K562 (cell line): ENCODE measurements around the gene PRKG1. TPM values are rescaled to one million over a fixed set of nuclear protein-coding genes. Genes with fewer than 3 reads are reported as not detected.

Source experiments
- ATAC-seq: fragments of 200-7000 bp; cut with Tn5 transposase; 3 replicates; pipeline ENCODE4 v1.9.1; 2020; ENCODE audit warnings: moderate library complexity
- BruUV-seq: library from RNA; stranded (reverse); fragments of 400-500 nt; replicated peaks from 2 replicates; lab custom pipeline; 2021; lab: Mats Ljungman, UMichigan
- CTCF ChIA-PET: fragments of 300-600 bp; formaldehyde crosslinking; extraction: SDS; loops from one replicate; lab custom pipeline; 2021; ENCODE audit warnings: low intra/inter-chr PET ratio; lab: Yijun Ruan, JAX
- POLR2A ChIA-PET: fragments of 300-600, 350-650 bp; sonication (Branson Sonifier 250); formaldehyde crosslinking; extraction: SDS; loops from one replicate; lab custom pipeline; 2021; ENCODE audit warnings: antibody characterized with exemption, inconsistent platforms; lab: Yijun Ruan, JAX
- DNase-seq, 4 experiments: peaks; one replicate each; pipeline versions ENCODE4 v3.0.0 to v3.0.0-alpha.2; 2011 to 2018; ENCODE audit warnings: low spot score in 3 of 4, mixed read lengths in 3 of 4; ENCODE audit errors: extremely low read depth in 1 of 4
- FAIRE-seq: peaks from 2 replicates; lab custom pipeline; 2011; peaks lifted over from hg19 to GRCh38; lab: Jason Lieb, UNC
- H2AFZ ChIP-seq: 2 replicates; pipeline ENCODE4 v1.6.0; 2011; ENCODE audit warnings: low read depth, low read length, control low read depth, inconsistent platforms
- H3K27ac ChIP-seq: fragments of 200-600 bp; 3 replicates; pipeline ENCODE4 v1.8.0; 2011; ENCODE audit warnings: low read depth, mild to moderate bottlenecking, control low read depth, inconsistent platforms, low read length, moderate library complexity, mixed read lengths; ENCODE audit errors: extremely low read depth
- H3K27me3 ChIP-seq, 2 experiments: fragments of 300-600 bp in 1 of 2; 2 replicates in 1 of 2; 3 replicates in 1 of 2; pipeline versions ENCODE4 v1.6.0 to v1.8.0; 2011; ENCODE audit warnings: inconsistent platforms in 2 of 2, low read length in 2 of 2, mild to moderate bottlenecking in 1 of 2, mixed read lengths in 1 of 2, moderate library complexity in 1 of 2; ENCODE audit not compliant: control insufficient read depth in 2 of 2, insufficient read depth in 2 of 2
- H3K36me3 ChIP-seq: fragments of 300-600 bp; 3 replicates; pipeline ENCODE4 v1.8.0; 2011; ENCODE audit warnings: mild to moderate bottlenecking, low read length, inconsistent platforms; ENCODE audit not compliant: control insufficient read depth, insufficient read depth
- H3K4me1 ChIP-seq, 2 experiments: fragments of 200-600 bp in 1 of 2; replicated peaks in 1 of 2; 2 replicates in 1 of 2; 3 replicates in 1 of 2; pipeline versions ENCODE4 v1.5.1 to v1.8.0; 2011; ENCODE audit warnings: inconsistent platforms in 2 of 2, low read length in 2 of 2, mild to moderate bottlenecking in 1 of 2, mixed read lengths in 1 of 2, moderate library complexity in 1 of 2; ENCODE audit not compliant: control insufficient read depth in 2 of 2, insufficient read depth in 2 of 2
- H3K4me2 ChIP-seq: 2 replicates; pipeline ENCODE4 v1.6.1; 2011; ENCODE audit warnings: low read length, control low read depth, inconsistent platforms, mixed read lengths; ENCODE audit not compliant: insufficient read depth
- H3K4me3 ChIP-seq: fragments of 200-600 bp; sonication (generic), shearing (Covaris generic); 2 replicates; pipeline ENCODE4 v1.5.1; 2016; ENCODE audit warnings: control low read depth, inconsistent platforms
- H3K79me2 ChIP-seq: fragments of 200-600 bp; 3 replicates; pipeline ENCODE4 v1.8.0; 2011; ENCODE audit warnings: low read length, inconsistent platforms; ENCODE audit not compliant: control insufficient read depth, insufficient read depth
- H3K9ac ChIP-seq, 2 experiments: 2 replicates each; pipeline versions ENCODE4 v1.6.0 to v1.6.1; 2011; ENCODE audit warnings: low read depth in 2 of 2, low read length in 2 of 2, control low read depth in 1 of 2, inconsistent platforms in 1 of 2, mild to moderate bottlenecking in 1 of 2, mixed read lengths in 1 of 2; ENCODE audit not compliant: insufficient read depth in 1 of 2
- H3K9me1 ChIP-seq: one replicate; pipeline ENCODE4 v1.6.0; 2011; ENCODE audit warnings: inconsistent platforms, mild to moderate bottlenecking, low read length, moderate library complexity; ENCODE audit not compliant: control insufficient read depth, insufficient read depth
- H3K9me3 ChIP-seq: replicated peaks from 2 replicates; pipeline ENCODE4 v1.5.1; 2011; ENCODE audit warnings: low read depth, low read length, inconsistent platforms; ENCODE audit not compliant: control insufficient read depth, insufficient read depth
- H4K20me1 ChIP-seq: replicated peaks from 2 replicates; pipeline ENCODE4 v1.6.1; 2011; ENCODE audit warnings: low read length, inconsistent platforms, mixed read lengths; ENCODE audit not compliant: control insufficient read depth, insufficient read depth
- HDAC3 ChIP-seq: fragments of 450-650 bp; IDR thresholded peaks from 2 replicates; pipeline ENCODE4 v1.6.1; 2018; ENCODE audit warnings: borderline replicate concordance, mild to moderate bottlenecking, moderate library complexity; ENCODE audit not compliant: partially characterized antibody
- HMGN3 ChIP-seq: IDR thresholded peaks from 2 replicates; pipeline ENCODE4 v1.6.1; 2011; ENCODE audit warnings: borderline replicate concordance, low read depth, mild to moderate bottlenecking, mixed read lengths, low read length; ENCODE audit not compliant: insufficient read length; ENCODE audit errors: extremely low read depth
- MED1 ChIP-seq: sonication (generic); formaldehyde crosslinking; IDR thresholded peaks from 2 replicates; pipeline ENCODE4 v1.8.1; 2023; ENCODE audit warnings: missing genetic modification reagents, borderline replicate concordance
- PRMT5 ChIP-seq: sonication (generic); formaldehyde crosslinking; IDR thresholded peaks from 2 replicates; pipeline ENCODE4 v1.5.0; 2020; ENCODE audit warnings: missing genetic modification reagents
- RBM22 ChIP-seq: fragments of 200-400 bp; formaldehyde crosslinking; IDR thresholded peaks from 2 replicates; pipeline ENCODE4 v1.6.1; 2018; ENCODE audit warnings: low read length, low read depth; ENCODE audit not compliant: poor library complexity, severe bottlenecking
- RNF2 ChIP-seq: sonication (generic); IDR thresholded peaks from 2 replicates; pipeline ENCODE4 v1.6.1; 2016
- ZKSCAN8 ChIP-seq: fragments of 200-800 bp; sonication (Bioruptor generic); IDR thresholded peaks from 2 replicates; pipeline ENCODE4 v1.6.1; 2016; ENCODE audit warnings: missing genetic modification characterization, missing compliant biosample characterization
- ZNF561 ChIP-seq: fragments of 450-650 bp; formaldehyde crosslinking; conservative IDR thresholded peaks from 2 replicates; pipeline ENCODE4 v1.4.0; 2020; ENCODE audit warnings: mild to moderate bottlenecking, moderate library complexity
- ZNF584 ChIP-seq: fragments of 200-800 bp; sonication (Bioruptor generic); IDR thresholded peaks from 2 replicates; pipeline ENCODE4 v1.6.1; 2016; ENCODE audit warnings: low read depth, mild to moderate bottlenecking, missing genetic modification characterization, missing compliant biosample characterization
- ZNF644 ChIP-seq: fragments of 200-800 bp; sonication (Bioruptor generic); IDR thresholded peaks from 2 replicates; pipeline ENCODE4 v1.6.1; 2016; ENCODE audit warnings: low read depth, missing genetic modification characterization, missing compliant biosample characterization
- ZNF695 ChIP-seq: fragments of 450-650 bp; formaldehyde crosslinking; IDR thresholded peaks from 2 replicates; pipeline ENCODE4 v1.4.0; 2020; ENCODE audit warnings: mild to moderate bottlenecking, moderate library complexity
- WGBS: fragments of 100-300 bp; shearing (Covaris generic); methylation state at CpG from one replicate; pipeline ENCODE4 v1.1.6; 2016; ENCODE audit warnings: low coverage, mixed read lengths; ENCODE audit not compliant: insufficient coverage; ENCODE audit errors: missing lambda C conversion rate; 5-methylcytosine and 5-hydroxymethylcytosine counted together
- in situ Hi-C: fragments of 300-500 bp; cut with MboI; formaldehyde crosslinking; loops from 4 replicates; pipeline ENCODE4 v1.15.0; 2018; ENCODE audit warnings: inconsistent platforms, mixed read lengths
- intact Hi-C: fragments of 100-400 bp; cut with micrococcal nuclease; formaldehyde crosslinking; loops from 2 replicates; pipeline ENCODE4 v1.14.2; 2022
- polyA plus RNA-seq, 8 experiments: library from polyadenylated mRNA; depleted of rRNA in 4 of 8; stranded (reverse) in 5 of 8; unstranded in 3 of 8; fragments of >200 nt; fragmentation: Nextera tagmentation in 2 of 8; fragmentation: Illumina TruSeq in 1 of 8; extraction: Ambion mirVana in 2 of 8; extraction: Trizol in 1 of 8; gene quantifications; 2 replicates each; pipeline versions ENCODE4 v1.2.1 to v1.2.3, GENCODE V29; 2011 to 2014; ENCODE audit warnings: inconsistent platforms in 1 of 8, missing spikeins in 1 of 8
- total RNA-seq, 7 experiments: library from RNA; depleted of rRNA in 6 of 7; stranded (reverse); fragments of >200 nt in 6 of 7; fragmentation: Illumina TruSeq in 2 of 7; extraction: Trizol in 2 of 7; gene quantifications; 2 replicates each; pipeline versions ENCODE4 v1.2.1 to v1.2.3, GENCODE V29; 2011 to 2021; ENCODE audit warnings: low replicate concordance in 1 of 7
- TF ChIP-seq, protein P1 (sequence below): sonication (generic); formaldehyde crosslinking; IDR thresholded peaks from 2 replicates; pipeline ENCODE4 v1.8.1; 2023; ENCODE audit warnings: mild to moderate bottlenecking, missing genetic modification reagents
- TF ChIP-seq, protein P2 (sequence below): IDR thresholded peaks from 2 replicates; pipeline ENCODE4 v1.6.1; 2012; ENCODE audit warnings: low read depth, low read length, improper control_type of control experiment, borderline replicate concordance
- TF ChIP-seq, protein P3 (sequence below): fragments of 450-650 bp; formaldehyde crosslinking; conservative IDR thresholded peaks from 2 replicates; pipeline ENCODE4 v1.4.0; 2022; ENCODE audit warnings: mild to moderate bottlenecking, missing genetic modification characterization
- TF ChIP-seq, protein P4 (sequence below): fragments of 450-650 bp; formaldehyde crosslinking; IDR thresholded peaks from 2 replicates; pipeline ENCODE4 v1.4.0; 2020; ENCODE audit warnings: mild to moderate bottlenecking, moderate library complexity

PRKG1 gene
- total and polyA plus RNA-seq, 9 of the 15 experiments (the other 6 are each of a cell fraction or from before 2014, with no cell fraction given), result 0.22 TPM; not detected in 8

DNA sequence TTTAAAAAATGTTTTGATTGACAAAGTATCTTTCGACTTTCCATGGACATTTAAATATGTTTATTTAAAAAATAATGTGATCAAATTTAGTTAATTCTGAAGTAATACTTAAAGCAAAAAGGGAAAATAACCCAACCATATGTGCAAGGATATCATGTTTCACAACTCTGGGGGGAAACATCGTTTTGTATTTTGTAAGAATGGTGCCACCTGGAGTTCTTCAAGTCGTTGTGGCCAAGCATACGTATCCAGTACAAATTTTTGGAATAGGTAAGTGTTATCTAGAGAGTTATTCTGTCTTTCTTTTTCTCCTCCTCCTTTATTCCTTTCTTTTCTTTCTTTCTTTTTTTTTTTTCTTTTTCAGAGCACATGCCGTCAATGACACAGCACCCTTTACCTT lies 801.3 kb downstream of the PRKG1 start (continued):
- TF ChIP-seq, protein P1, sequence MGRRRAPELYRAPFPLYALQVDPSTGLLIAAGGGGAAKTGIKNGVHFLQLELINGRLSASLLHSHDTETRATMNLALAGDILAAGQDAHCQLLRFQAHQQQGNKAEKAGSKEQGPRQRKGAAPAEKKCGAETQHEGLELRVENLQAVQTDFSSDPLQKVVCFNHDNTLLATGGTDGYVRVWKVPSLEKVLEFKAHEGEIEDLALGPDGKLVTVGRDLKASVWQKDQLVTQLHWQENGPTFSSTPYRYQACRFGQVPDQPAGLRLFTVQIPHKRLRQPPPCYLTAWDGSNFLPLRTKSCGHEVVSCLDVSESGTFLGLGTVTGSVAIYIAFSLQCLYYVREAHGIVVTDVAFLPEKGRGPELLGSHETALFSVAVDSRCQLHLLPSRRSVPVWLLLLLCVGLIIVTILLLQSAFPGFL (CRISPR knock-in tag), result no peak
- TF ChIP-seq MED1 (CRISPR knock-in tag), result no peak

DNA sequence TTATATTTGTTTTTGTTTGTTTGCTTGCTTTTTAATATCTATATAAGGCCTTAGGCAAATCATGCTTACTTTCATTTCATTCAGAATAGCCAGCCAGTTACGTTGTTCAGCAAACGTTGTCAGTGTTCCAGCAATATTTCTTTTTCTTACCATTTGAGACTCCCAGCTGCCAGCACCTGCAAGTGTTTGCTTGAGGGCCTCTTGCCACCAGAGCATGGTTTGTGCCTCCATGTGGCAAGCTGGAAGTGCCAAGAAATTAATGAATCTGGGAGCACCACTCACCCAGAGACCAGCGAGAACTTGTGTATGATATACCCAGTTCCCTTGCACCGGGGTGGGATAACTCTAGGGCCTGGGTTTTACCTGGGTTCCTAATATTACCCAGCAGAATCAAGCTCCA lies 802.2 kb downstream of the PRKG1 start:
- 0% methylated on average over 4 of the region's 4 CpGs for WGBS
- ATAC-seq (no peak), FAIRE-seq (no peak), DNase-seq (no peak)
- no peaks in the 10 kb centered on the region for H3K9me1 ChIP-seq
- H3K36me3 ChIP-seq, result no peaks in the 10 kb centered on the region
- H3K4me3 ChIP-seq, result no peak overlapping the region
- H3K4me2 ChIP-seq, result no peak overlapping the region
- no peaks in the 10 kb centered on the region for H3K4me1 ChIP-seq
- H3K27me3 ChIP-seq, result no peaks in the 10 kb centered on the region
- no peaks in the 10 kb centered on the region for H3K79me2 ChIP-seq
- POLR2A ChIA-PET, result no interaction called here
- no peak overlapping the region for H3K9ac ChIP-seq
- H3K9me3 ChIP-seq, result no peaks in the 10 kb centered on the region
- no TSS peak for BruUV-seq
- CTCF ChIA-PET, result no interaction called here
- H3K27ac ChIP-seq, result no peak overlapping the region
- in situ Hi-C loops, result no loop called here
- H4K20me1 ChIP-seq, result no peaks in the 10 kb centered on the region
- intact Hi-C loops, result no loop called here
- no peak overlapping the region for H2AFZ ChIP-seq
- TF ChIP-seq ZNF644 (no peak), ZNF695 (no peak), RBM22 (no peak), ZNF584 (CRISPR knock-in tag) (no peak), RNF2 (no peak), HMGN3 (no peak), PRMT5 (CRISPR knock-in tag) (no peak), ZNF561 (CRISPR knock-in tag) (no peak), HDAC3 (no peak), ZKSCAN8 (CRISPR knock-in tag) (no peak)
- TF ChIP-seq, protein P2, sequence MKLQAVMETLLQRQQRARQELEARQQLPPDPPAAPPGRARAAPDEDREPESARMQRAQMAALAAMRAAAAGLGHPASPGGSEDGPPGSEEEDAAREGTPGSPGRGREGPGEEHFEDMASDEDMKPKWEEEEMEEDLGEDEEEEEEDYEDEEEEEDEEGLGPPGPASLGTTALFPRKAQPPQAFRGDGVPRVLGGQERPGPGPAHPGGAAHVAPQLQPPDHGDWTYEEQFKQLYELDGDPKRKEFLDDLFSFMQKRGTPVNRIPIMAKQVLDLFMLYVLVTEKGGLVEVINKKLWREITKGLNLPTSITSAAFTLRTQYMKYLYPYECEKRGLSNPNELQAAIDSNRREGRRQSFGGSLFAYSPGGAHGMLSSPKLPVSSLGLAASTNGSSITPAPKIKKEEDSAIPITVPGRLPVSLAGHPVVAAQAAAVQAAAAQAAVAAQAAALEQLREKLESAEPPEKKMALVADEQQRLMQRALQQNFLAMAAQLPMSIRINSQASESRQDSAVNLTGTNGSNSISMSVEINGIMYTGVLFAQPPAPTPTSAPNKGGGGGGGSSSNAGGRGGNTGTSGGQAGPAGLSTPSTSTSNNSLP, result no peak
- TF ChIP-seq, protein P3, sequence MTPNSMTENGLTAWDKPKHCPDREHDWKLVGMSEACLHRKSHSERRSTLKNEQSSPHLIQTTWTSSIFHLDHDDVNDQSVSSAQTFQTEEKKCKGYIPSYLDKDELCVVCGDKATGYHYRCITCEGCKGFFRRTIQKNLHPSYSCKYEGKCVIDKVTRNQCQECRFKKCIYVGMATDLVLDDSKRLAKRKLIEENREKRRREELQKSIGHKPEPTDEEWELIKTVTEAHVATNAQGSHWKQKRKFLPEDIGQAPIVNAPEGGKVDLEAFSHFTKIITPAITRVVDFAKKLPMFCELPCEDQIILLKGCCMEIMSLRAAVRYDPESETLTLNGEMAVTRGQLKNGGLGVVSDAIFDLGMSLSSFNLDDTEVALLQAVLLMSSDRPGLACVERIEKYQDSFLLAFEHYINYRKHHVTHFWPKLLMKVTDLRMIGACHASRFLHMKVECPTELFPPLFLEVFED (CRISPR knock-in tag), result no peak
- TF ChIP-seq, protein P4, sequence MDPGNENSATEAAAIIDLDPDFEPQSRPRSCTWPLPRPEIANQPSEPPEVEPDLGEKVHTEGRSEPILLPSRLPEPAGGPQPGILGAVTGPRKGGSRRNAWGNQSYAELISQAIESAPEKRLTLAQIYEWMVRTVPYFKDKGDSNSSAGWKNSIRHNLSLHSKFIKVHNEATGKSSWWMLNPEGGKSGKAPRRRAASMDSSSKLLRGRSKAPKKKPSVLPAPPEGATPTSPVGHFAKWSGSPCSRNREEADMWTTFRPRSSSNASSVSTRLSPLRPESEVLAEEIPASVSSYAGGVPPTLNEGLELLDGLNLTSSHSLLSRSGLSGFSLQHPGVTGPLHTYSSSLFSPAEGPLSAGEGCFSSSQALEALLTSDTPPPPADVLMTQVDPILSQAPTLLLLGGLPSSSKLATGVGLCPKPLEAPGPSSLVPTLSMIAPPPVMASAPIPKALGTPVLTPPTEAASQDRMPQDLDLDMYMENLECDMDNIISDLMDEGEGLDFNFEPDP, result no peak
